HG03521 (cell line): ENCODE data around the gene THSD7B.
"Not testable (repeated sequence)": the region's sequence is repeated elsewhere in the genome, so short reads cannot be mapped to it uniquely, and the experiment has no call there.

Experiments
- ATAC-seq: cut with Tn5 transposase; IDR thresholded peaks from one replicate; pipeline ENCODE4 v1.9.1; 2021; ENCODE audit warnings: mild to moderate bottlenecking, moderate library complexity; ENCODE audit not compliant: unreplicated experiment

The THSD7B gene

DNA sequence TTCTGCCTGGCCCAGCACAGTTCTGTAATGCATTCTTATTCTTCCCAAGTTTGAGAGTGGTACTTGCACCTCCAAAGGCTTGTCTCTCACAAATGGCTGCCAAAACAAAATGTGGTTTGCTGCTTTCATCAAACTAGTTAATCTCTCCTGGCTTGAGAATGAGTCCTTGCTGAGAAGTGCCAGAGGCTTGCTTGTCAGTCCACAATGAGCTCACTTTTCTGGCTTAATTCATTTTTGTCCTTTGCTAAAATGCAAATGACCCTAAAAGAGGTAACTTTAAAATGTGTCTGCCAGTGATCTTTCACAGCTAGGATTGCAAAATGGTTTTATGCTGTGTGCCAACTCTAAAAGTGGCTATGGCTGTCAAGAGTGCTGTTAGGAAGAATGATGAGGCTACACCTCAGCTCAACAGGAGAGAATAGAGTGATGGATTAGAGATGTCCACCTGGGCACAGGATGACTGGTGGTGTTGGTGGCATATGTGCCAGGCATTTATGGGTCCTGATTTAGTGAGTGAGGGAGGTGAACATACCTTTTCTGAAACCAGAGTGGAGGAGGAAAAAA lies 907.7 kb downstream of the THSD7B start:
- ATAC-seq: no peak

GRCh38 chr2:137674991-137675390 lies 909.6 kb downstream of the THSD7B start:
- ATAC-seq: no peak

- no peak for ATAC-seq
These were observed 910.4 kb downstream of the THSD7B start for GRCh38 chr2:137675584-137676327.

- ATAC-seq: no peak
These were observed 911.0 kb downstream of the THSD7B start for GRCh38 chr2:137676346-137676745.

DNA sequence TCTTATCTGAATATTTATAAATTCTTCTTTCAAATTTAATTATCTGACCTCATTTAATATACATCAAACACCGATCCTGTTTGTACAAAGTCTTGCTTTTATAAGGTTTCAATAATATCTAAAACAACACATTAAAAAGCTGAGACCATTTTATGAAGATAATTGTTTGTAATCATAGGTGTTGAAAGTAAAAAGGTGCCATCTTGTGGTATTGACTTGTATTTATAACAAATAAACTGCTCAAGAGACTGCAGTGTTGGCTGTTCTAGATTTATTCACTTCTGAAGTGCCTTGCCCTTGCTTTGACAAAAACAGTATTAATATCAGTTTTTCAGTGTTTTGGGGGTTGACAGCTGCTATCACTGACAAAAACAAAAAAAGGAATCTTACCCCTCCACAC lies 912.1 kb downstream of the THSD7B start:
- no peak for ATAC-seq

DNA sequence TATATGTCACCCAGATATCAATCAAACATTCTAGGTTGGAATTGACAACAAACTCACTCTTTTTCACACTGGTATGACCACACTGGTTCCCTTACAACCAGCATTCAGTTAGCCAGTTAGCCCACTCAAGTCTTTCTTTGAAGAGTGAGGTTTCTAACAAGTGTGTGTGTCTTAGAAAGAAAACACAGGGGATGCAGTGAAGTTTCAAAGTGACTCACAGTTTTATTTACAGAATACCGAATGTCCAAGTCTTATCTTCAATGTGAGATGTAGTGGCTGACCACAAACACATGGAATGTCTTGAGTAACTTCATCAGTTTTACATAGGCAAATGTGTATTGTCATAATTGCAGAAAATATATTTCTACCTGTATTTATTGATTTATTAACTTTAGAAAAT lies 924.2 kb downstream of the THSD7B start:
- no peak for ATAC-seq

DNA sequence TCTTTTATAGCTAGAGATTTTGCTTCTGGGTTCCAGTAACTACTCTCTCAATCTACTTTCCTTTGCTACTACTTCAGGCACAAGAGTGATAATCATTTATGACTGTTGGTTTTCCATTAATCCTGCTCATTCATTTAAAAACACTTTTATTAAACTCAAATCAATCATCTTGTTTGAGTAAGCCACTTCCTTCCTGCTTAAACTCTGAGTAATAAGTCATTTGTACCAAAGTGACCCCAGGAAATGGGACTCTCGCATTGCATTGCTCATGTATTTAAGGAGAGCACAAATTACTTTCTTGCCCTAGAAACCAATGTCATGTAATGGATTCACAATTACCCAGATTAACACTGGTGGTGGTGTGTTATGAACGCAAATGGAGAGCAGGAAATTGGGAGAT lies 928.2 kb downstream of the THSD7B start:
- no peak for ATAC-seq

- ATAC-seq: no peak
These were observed 931.6 kb downstream of the THSD7B start for GRCh38 chr2:137696916-137697315.

DNA sequence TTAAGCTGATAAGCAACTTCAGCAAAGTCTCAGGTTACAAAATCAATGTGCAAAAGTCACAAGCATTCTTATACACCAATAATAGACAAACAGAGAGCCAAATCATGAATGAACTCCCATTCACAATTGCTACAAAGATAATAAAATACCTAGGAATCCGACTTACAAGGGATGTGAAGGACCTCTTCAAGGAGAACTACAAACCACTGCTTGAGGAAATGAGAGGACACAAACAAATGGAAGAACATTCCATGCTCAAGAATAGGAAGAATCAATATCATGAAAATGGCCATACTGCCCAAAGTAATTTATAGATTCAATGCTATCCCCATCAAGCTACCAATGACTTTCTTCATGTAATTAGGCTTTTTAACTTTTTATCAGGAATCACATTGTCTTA lies 934.9 kb downstream of the THSD7B start:
- not testable (repeated sequence) for ATAC-seq

- ATAC-seq: no peak
These were observed 935.3 kb downstream of the THSD7B start for GRCh38 chr2:137700681-137701080.

- no peak for ATAC-seq
These were observed 940.0 kb downstream of the THSD7B start for GRCh38 chr2:137705296-137705695.

DNA sequence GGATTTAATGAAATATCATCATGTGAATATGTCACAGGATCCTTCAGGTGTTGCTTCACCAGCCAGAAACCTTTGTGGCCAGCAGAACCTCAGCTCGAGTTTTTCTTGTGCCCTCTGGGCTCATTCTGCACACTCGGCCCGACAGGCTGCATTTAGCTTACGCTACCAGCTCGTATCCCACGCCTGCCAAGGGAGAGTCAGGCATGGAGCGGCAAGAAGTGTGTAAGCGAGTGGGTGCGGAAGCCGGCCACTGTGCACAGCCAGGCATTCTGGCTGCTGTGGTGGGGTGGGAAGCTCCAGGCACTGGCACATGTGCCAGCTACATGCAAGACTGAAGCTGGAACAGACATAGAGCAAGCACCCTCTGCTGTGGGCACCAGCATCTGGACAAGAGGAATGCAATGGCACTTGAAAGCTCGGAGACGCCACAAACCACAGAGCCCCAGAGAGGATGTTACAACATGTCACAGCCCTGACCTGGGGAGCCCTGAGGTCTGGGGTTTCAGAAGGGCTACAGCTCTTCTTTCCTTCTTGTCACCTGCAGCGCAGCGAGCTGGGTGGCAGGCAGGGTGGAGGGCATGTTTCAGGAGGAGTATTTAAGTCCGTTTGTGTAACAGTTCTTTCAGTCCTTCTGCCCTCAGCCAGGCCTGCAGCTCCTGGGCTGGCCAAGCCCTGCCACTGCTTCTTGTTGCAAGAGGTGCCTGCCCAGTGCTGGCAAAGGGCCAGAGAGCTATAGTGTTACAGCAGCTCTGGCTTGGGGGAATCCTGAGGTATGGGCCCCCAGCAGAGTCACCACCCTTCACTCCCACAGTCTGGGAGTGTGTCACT lies 941.7 kb downstream of the THSD7B start:
- no peak for ATAC-seq

DNA sequence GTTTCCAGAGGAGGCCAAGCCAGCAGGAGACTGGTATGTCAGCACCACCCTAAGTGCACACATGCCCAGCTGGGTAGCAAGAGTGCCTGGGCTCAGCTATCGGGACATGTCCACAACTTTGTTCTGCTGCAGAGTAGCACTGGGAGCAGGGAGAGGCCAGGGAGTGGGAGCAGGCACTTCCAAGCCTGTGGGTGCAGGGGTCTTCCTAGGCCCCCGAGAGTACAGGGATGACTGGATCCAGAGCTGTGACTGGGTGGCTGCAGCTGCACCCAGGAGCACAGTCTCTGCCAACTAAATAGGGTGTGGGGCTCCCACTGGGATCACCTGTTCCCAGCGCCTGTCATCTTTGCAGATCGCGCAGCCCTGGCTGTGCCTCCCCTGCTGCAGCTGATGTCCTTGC lies 943.0 kb downstream of the THSD7B start:
- ATAC-seq: no peak

DNA sequence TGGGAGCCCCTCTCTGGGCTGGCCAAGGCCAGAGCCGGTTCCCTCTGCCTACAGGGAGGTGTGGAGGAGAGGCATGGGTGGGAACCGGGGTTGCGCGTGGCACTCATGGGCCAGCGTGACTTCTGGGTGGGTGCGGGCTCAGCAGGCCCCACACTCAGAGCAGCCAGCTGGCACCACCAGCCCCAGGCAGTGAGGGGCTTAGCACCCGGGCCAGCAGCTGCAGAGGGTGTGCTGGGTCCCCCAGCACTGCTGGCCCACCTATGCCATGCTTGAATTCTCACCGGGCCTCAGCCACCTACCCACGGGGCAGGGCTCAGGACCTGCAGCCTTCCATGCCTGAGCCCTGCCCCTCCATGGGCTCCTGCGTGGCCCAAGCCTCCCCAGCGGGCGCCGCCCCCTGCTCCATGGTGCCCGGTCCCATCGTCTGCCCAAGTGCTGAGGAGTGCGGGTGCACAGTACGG lies 950.4 kb downstream of the THSD7B start:
- ATAC-seq: no peak

- no peak for ATAC-seq
These were observed 953.4 kb downstream of the THSD7B start for GRCh38 chr2:137718786-137719185.

DNA sequence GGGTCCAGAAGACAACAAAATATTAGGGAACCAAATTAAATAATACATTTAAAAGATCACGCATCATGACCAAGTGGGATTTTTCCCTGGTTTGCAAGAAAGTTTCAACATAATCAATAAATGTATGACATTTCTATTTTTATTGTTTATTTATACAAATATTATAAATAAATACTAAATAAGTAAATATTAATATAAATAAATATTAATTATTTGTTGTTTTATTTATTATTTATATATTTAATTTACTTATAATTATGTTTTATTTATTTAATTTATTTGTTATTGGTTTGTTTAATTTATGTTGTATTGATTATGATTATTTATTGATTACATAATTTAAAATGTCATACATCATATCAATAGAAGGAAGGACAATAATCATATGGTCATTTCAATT lies 956.4 kb downstream of the THSD7B start:
- no peak for ATAC-seq

DNA sequence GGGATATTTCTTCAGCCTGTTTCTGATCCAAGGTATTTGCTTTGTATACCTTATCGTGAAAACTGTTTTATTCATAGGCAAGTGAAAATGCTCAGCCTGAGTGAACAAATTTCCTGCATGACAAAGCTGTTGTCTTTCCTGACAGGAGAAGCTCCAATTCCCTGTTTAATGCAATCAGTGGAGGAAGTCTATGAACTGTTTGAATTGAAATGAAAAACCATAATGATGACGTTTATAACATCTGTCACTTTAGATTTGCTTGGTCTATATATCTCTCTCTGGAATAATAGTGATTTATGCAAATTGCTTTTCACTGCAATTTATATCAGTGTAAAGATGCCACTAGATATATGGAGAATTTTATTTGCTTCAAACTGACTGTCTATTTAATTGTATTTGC lies 959.6 kb downstream of the THSD7B start:
- ATAC-seq: no peak
